Stimulated activated CD8-positive, alpha-beta memory T cell treated with anti-CD3 and anti-CD28 coated beads, Interleukin-7, amount 100 ng/mL, for 48 hours (primary cell): Measurements from ENCODE around the gene DIS3L.
A peak's percentile ranks its signal among the peaks of the same experiment; 100 is the strongest.
"Not testable (repeated sequence)": the region's sequence is repeated elsewhere in the genome, so short reads cannot be mapped to it uniquely, and the experiment has no call there.

Source experiments
- DNase-seq, 2 donors: peaks; one replicate each; pipeline ENCODE4 v3.0.0-alpha.2; 2020; ENCODE audit warnings: low read depth in 1 of 2; ENCODE audit errors: extremely low read depth in 1 of 2

DIS3L gene

DNA sequence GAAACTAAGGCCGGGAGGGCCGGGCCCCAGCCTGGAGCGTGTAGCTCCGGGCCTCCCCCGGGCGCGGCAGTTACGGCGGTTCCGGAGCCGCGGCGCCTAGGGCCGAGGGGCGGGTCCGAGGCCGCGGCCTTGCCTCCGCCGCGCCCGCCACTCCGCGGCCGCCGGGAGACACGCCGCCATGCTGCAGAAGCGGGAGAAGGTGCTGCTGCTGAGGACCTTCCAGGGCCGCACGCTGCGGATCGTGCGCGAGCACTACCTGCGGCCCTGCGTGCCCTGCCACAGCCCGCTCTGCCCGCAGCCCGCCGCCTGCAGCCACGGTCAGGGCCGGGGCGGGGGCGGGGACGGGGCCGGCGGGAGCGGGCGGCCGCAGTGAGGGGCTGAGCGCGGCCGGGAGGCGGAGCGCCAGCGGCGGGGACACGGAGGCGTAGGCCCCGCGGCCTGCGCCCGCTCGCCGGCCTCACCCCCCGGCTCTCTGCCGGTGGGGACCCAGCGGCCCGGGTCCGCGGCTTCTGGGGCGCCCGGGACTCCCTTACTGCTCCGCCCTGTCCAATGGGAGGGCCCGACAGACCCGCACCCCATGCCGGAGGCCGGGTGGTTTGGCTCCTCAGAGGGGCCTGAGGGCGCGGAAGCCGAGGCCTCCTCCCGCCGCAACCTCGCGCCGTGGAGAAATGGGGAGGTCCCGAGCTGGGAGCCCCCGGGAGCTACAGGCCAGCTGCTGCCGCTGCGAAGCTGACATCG lies at the start of gene DIS3L:
TSS of gene DIS3L (plus strand) at position 150 of the 738 bp plus-strand sequence. CDS start at position 179, 29 bp downstream.
- peak; percentile 43 for DNase-seq

- DNase-seq, result not testable (repeated sequence)
Observed at GRCh38 chr15:66245832-66246231, 47.5 kb upstream of the DIS3L start.

DNA sequence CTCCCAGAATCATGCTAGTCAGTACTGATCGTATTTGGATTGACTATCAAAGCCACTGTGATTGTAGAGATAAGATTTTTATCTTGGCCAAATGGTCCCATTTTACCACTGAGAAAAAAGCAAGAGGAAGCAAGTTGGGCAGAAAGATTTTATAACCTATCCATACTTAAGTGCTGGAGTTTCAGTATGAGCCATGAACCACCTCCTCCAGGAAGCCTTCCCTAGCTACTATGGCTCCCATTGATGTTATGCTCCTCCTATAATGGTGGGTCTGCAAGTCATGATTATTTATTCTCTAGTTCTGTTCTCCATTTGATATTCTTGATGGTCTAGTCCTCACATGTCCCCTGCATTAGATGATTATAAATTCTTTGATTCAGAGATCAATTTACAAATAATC lies 46.4 kb upstream of the DIS3L start:
- no peak for DNase-seq

GRCh38 chr15:66249605-66250174 lies 43.7 kb upstream of the DIS3L start:
- DNase-seq, result no peak

- no peak for DNase-seq
Observed at GRCh38 chr15:66251065-66251789, 42.1 kb upstream of the DIS3L start.

- peak; percentile 18 to 21 for DNase-seq
Observed at GRCh38 chr15:66251790-66252684, 41.3 kb upstream of the DIS3L start.

DNA sequence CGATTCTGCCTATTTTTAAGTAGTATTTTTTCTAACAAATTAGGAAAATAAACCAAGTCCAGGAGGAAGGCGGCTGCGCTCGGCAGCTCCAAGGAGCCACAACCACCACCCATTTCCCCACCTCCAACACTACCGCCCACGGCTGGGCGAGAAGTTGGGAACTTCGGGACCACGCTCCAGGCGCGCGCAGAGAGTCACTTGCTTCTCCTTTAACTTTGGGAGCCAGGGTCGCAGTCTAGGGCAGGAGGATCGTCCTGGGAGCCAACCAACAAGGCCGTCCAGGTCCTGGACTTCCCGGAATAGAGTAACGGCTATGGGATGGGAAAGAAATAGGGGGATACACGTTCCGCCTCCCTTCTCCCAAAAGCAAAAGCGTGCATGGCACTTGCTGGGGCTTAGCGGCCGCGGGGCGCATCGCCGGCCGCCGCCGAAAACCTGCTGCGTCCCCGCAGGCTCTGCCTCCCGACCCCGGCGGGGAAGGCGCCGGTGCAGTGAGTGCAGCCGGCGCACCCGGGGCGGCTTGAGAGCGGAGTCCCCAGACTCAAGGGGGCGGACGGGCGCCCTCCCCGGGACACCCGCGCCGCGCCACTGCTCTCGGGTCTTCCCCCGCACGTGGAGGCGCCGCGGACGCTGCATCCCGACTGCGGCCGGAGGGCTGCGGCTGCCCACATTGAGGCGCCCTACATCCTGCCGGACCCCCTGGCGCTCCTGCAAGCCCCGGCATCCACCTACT lies 40.5 kb upstream of the DIS3L start:
- no peak for DNase-seq

GRCh38 chr15:66253418-66254088 lies 39.8 kb upstream of the DIS3L start, which contains the start of gene MEGF11:
Gene MEGF11, minus strand, starts transcription at chr15:66253750. Its CDS starts 125,347 bp downstream, at chr15:66128403.
- DNase-seq, result no peak

DNA sequence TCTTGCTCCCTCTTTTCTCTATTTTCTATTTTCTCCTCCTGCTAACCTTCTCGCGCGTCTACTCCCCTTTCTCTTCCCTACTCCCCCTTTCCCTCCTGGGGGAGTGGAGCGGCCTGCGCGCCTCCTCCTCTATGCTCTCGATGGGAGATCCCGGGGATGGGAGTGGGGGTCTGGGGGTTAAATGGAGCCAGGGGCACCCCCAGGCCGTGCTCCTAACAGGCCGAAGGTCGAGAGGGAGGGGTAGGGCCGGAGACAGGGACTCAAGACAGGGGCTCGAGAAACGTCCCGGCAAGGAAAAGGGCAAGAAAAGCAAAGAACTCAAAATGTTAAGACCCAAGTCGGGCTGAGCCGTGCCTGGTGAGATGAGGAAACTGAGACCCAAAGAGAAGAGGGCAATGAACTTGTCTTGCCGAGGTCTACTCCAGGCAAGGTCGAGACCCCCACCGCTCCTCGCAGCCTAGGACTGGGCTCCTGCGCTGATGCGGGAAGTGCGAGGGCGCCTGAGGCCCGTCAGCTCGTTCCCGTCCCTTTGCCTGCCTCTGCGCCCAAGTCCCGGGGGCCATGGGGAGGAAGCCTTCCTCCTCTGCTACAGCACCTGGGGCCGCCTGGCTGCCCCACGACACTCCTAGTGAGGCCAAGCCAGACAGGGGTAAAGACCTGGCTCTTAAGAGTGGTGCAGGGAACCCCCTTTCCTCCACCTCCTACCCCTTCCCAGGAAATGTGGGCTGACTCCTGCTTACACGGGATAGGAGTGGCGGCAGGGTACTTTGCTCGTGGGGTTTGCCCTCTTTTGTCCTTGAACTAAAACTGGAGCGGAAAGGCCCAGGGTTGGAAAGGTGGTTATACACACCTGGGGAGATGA lies 39.0 kb upstream of the DIS3L start:
- DNase-seq, result no peak

DNA sequence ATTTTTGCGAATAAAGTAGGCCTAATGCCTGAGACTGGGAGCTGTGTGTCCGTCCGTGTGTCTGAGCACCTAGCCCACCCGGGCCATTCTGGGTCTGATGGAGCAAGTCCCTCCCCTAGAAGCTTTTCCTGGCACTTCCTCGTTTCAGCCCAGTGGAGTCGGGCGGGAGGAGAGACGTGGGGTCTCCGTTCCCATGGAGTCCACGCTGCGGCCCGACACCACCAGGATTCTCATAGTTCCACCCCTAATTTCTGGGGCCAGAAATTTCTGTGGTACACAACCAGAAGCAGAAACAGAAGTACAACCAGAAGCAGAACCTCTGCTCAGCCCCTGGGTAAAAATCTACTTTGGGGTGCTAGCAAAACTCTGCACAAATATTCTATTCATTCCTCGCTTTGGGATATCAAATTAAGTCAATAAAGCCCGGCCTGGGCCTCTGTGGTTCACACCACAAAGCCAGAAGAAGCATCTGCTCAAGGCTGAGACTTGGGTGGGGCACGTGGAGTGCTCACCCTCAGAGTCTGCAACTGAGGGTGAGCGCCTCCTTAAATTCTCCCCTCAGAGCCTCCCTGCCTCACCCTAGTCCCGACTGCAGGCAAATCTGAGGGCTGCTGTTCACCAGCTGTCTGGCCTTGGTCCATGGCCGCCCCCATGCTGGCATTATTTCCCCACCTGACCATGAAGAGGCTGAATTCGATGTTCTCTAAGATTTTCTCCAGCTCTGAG lies 38.3 kb upstream of the DIS3L start:
- no peak for DNase-seq

DNA sequence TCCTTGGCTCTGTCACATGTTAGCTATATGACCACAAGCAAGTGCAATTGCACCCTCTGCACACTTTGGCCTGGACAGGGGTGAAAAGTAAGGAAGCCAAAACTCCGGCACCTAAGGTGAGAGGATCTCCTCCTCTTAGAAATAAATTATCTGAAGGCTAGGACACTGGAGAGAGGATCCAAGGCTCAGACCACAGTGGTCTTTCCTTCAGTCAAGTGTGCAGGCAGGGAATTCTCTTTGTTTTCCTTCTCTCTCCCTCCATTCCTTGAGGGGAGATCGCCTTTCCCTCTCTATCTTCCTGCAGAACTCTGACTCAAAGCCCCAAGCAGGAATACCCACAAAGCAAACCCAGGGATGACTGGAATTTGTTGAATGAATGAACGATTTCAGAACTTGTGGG lies 36.7 kb upstream of the DIS3L start:
- DNase-seq, result no peak

GRCh38 chr15:66261056-66261455 lies 32.3 kb upstream of the DIS3L start:
- no peak for DNase-seq

DNA sequence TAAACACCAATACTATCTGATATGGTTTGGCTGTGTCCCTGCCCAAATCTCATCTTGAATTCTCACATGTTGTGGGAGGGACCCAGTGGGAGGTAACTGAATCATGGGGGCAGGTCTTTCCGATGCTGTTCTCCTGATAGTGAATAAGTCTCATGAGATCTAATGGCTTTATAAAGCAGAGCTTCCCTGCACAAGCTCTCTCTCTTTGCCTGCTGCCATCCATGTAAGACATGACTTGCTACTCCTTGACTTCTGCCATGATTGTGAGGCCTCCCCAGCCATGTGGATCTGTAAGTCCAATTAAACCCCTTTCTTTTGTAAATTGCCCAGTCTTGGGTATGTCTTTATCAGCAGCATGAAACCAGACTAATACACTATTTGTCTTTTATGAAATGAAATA lies 30.5 kb upstream of the DIS3L start:
- not testable (repeated sequence) for DNase-seq

GRCh38 chr15:66264859-66265513 lies 28.4 kb upstream of the DIS3L start:
- no peak for DNase-seq

DNA sequence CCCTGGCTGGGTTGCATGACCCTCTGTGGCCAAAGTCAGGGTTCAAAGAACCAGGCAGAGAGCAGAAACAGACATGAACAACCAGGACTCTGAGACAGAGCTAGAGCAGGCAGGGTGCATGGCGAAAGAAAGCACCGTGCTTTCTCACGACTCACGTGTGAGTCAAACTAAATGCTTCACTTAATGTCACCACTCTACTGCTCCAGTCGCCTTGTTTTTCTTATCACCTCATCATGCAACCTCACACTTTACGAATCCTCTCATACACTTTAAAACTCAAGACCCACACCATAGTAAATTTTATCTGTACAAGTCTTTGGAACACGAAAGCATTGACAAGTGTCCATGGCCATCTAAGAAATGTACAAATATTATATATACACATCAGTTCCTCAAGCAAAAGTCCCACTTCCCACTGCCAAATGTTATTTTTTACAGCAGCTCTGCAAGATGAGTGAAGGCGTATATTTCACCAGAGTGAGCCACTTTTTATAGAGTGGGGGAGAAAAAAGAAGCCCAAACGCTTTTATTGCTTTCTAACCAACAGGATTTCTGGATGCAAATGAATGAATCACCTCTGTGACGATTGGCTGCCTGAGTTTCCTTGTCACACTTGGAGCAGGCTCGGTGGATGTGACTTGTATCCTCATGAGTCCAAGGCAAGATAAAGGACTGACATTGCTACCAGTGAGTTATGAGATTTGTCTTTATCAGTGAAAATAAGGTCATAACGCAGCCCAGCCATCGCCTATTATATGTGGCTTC lies 23.9 kb upstream of the DIS3L start:
- DNase-seq, result no peak

GRCh38 chr15:66270932-66271331 lies 22.4 kb upstream of the DIS3L start:
- DNase-seq, result no peak

DNA sequence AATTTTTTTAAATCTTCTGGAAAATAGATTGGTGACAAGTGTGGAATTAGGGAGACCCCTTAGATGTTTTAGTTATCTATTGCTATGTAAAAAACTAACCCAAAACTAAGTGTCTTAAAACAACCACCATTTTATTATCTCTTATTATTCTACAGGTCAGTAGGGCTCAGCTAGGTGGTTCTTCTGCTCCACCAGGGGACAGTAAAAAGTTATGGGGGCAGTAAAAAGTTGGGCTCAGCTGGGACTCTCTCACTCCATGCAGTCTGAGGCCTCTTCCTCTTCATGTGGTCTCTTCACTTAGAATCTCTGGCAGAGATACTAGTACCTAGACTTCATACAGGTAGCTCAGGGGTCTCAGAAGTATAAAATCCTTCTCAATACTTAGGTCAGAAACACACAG lies 18.0 kb upstream of the DIS3L start:
- no peak for DNase-seq
